Activated CD4-positive, CD25-positive, alpha-beta regulatory T cell treated with anti-CD3 and anti-CD28 coated beads, Interleukin-2, amount 50 U/mL, for 16 hours (primary cell): ENCODE results near the gene TMEM80.
"Not testable (repeated sequence)": the region's sequence is repeated elsewhere in the genome, so short reads cannot be mapped to it uniquely, and the experiment has no call there.

Experiments used
- DNase-seq: peaks from one replicate; pipeline ENCODE4 v3.0.0-alpha.2; 2020; ENCODE audit warnings: low read depth, low spot score

TMEM80 gene

GRCh38 chr11:695538-696248 lies at the start of gene TMEM80:
Gene TMEM80, plus strand, starts transcription at chr11:695816. Its CDS starts 12 bp downstream, at chr11:695828.
- DNase-seq, result peak; percentile 93

DNA sequence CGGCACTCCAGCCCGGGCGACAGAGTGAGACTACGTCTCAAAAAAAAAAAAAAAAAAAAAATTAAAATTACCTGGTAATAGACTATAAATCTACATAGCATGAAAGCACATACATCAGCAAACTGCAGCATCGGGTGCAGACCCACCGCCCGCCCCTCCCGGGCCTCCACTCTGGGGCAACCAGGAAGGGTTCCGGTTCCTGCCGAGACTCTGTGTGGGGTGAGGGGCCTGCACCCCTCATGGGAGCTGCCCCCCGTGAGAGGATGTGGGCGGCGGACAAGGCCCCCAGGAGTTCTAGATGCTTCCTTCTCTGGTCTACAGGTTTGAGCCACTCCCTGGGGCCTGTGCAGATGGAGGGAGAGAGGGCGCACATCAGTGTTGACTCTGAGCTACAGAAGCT lies 49.4 kb upstream of the TMEM80 start:
- DNase-seq, result no peak

- DNase-seq, result not testable (repeated sequence)
These were observed 47.9 kb upstream of the TMEM80 start for GRCh38 chr11:647672-648158.

- no peak for DNase-seq
These were observed 45.1 kb upstream of the TMEM80 start for GRCh38 chr11:650482-650881.

GRCh38 chr11:653136-653535 lies 42.5 kb upstream of the TMEM80 start:
- not testable (repeated sequence) for DNase-seq

GRCh38 chr11:653837-654236 lies 41.8 kb upstream of the TMEM80 start:
- DNase-seq, result no peak

DNA sequence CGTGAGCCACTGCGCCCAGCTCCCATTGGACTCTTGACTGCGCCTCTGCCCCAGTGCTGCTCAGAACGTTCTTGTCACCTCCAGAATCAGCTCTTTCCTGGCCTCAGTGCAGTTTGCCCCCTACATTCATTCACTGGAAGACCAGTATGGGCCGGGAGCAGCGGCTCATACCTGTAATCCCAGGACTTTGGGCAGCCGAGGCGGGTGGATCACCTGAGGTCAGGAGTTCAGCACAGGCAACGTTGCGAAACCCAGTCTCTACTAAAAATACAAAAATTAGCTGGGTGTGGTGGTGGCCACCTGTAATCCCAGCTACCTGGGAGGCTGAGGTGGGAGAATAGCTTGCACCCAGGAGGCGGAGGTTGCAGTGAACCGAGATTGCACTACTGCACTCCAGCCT lies 41.2 kb upstream of the TMEM80 start:
- DNase-seq, result not testable (repeated sequence)

DNA sequence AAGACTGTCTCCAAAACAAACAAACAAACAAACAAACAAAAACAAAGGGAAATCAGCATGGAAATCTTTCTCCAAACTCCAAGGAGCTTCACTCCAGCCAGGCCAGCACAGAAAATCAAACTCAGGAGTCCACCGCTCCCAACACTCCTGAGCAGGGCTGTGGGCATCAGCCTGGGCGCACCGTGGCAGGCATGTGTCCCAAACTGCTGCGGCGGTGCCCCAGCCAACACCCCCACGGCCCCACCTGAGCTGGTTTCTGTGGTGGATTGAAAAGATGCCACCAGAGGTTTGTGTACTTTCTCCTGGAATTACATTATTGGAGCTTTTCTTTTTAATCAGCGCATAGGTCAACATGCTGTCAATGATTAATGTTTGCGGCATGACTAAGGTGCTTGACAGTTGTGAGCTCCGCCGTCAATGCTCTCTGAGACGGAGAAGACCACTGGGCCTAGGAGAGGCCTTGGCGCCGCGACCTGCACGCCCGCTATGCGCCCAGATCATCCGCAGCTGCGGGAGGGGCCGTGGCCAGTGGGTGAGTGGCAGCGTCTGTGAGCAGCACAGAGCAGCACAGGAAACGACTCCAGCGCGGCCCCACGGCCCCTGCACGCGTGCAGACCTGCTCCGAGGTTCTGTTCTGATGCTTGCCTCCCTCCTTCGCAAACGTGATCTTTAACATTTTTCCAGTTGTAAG lies 40.4 kb upstream of the TMEM80 start:
- DNase-seq, result no peak

DNA sequence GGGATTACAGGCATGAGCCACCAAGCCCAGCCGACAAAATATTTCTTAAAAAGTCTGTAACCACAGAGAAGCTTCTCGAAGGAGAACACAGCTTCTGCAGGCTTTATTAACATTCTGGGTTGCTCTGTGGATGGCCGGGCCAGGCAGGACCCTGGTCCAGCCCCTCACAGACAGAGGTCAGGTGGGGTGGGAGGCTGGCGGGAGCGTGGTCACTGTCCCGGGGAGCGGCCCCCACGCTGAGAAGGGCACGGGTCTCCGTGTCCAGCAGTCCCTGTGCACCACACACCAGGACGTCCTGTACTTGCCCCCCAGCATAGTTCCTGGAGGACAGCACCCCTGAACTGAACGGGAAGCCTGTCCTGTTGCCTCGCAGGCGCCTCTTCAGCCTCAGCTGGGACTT lies 39.2 kb upstream of the TMEM80 start:
- no peak for DNase-seq

DNA sequence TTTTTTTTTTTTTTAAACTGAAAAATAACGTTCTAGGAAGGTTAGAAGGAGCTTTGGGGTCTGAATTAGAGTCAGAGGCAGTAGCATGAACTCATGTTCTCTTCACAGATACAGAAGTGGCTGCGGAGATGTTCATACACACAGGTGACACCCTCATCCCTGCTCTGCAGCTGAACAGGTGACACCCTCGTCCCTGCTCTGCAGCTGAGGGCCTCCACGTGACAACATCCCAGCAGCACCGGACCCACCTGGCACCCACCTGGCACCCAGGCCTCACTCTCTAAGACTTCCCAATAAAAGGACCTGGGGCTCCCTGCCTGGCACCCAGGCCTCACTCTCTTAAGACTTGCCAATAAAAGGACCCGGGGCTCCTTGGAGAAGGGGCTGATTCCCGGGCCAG lies 38.8 kb upstream of the TMEM80 start:
- DNase-seq, result no peak

GRCh38 chr11:657691-658126 lies 37.9 kb upstream of the TMEM80 start:
- no peak for DNase-seq

GRCh38 chr11:659532-660085 lies 36.0 kb upstream of the TMEM80 start:
- no peak for DNase-seq

GRCh38 chr11:660281-660680 lies 35.3 kb upstream of the TMEM80 start:
- DNase-seq, result no peak

DNA sequence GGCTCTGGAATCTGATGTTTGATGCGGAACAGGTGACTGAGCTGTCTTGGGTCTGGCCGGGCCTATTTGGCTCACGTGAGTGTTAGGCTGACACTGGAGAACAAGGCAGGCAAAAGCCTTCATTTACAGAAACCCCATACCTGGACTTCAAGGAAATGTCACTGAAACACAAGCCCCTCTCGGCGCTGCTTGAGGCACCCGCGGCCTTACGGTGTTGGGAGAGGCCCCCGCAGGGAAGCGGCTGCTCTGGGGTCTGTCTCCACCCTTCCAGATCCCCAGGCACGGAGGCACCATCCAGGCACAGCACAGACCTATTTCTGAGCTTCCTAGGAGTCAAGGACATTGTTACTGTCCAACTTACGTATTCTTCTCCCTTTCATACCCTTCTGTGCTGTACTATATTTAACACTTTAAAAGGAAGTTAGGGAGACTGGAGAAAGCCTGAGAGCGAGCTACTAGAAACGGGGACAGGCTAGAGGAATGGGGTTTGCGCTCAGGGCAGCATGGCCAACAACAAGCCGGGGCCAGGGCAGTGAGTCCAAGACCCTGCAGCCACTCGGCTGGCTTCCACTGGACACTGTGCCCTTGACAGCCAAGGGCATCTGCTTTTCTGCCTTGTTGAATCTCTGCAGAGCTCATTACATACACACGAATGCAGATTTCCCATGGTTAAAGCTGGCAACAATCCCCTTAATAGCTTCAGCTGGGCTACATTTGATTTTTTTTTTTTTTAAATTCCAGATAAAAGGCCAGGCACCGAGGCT lies 34.8 kb upstream of the TMEM80 start:
- DNase-seq, result no peak

- no peak for DNase-seq
These were observed 32.8 kb upstream of the TMEM80 start for GRCh38 chr11:662689-663274.

DNA sequence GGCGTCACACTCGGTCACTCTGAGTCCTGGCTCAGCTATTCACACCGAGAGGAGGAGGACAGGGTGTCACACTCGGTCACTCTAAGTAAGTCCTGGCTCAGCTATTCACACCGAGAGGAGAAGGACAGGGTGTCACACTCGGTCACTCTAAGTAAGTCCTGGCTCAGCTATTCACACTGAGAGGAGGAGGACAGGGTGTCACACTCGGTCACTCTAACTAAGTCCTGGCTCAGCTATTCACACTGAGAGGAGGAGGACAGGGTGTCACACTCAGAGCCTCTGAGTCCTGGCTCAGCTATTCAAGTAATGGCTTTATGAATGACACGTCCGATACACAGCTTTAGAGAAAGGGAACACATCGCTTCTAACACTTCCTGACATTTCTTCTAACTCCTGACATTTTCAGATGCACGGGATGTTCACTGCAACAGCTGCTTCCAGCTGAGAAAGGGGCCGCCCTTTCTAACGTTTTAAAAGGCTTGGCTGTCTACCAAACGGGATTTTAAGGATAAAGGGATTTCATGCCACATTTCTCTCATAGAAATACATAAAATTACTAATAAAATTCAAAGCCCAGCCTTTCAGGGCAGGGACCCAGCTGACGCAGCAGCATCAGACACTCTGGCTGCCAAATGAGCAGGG lies 30.4 kb upstream of the TMEM80 start:
- DNase-seq, result no peak

GRCh38 chr11:665704-666281 lies 29.8 kb upstream of the TMEM80 start:
- no peak for DNase-seq

GRCh38 chr11:673866-674265 lies 21.8 kb upstream of the TMEM80 start:
- DNase-seq, result no peak

DNA sequence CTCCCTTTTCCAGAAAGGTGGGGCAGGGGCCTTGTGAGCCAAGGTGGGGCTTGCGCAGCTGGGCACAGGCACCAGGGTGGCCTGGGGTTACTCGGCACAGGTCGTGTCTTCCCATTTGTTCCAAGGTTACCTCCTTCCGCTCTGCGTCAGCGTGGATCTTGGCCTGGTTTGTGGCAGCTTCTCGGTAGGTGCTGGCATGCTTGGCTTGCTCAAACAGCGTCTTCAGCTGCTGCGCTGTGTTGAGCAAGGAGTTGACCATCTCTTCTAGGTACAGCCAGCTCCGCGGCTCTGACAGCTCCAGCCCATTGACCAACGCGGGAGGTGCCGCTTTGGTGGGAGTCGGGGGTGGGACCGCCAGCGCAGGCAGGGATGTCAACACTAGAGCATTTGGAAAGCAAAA lies 21.2 kb upstream of the TMEM80 start:
- DNase-seq, result no peak

GRCh38 chr11:678297-678696 lies 17.3 kb upstream of the TMEM80 start:
- DNase-seq, result no peak
